ENCODE data around the gene RNASET2. TPM values are rescaled to one million over a fixed set of nuclear protein-coding genes. Genes with fewer than 3 reads are reported as not detected.

RNASET2 gene
- polyA plus RNA-seq, 3 donors, result 432 to 562 (median 493) TPM

DNA sequence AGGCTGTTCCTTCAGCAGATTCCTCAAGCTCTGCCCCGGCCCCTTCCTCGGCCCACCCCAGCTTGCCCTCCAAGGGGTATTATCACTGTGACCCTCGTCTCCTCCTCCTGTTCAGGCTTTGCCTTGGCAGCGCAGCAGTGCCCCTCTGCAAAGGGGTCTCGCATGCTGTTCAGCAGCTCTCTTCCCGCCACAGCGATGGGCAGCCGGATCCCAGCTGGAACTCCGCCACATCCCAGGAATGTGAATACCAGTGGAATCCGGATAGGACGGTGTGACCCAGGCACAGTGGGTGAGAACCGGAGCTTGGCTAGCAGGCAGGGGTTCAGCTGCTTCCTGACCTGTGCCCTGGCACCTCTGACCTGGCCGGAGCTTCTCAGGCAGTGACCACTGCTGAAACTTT lies 52.9 kb downstream of the RNASET2 start:
- intact Hi-C loops (cut with micrococcal nuclease), result no loop called here
- peaks cover 0 to 8% (median 6%) of the 10 kb centered on the region in 3 donors for H3K27me3 Mint-ChIP-seq (ENCODE audit: low read depth in 3 of 3)
- H2AFZ ChIP-seq (ENCODE audit: insufficient read depth, low read depth, low read length, poor library complexity, severe bottlenecking), result no peak overlapping the region
- H3K36me3 ChIP-seq (replicated peaks in 1 of 2; ENCODE audit: control insufficient read depth in 1 of 2, insufficient read depth in 2 of 2, low read length in 2 of 2), result no peaks in the 10 kb centered on the region
- no peak overlapping the region for H3K4me3 Mint-ChIP-seq
- no peak overlapping the region for H3K4me3 ChIP-seq (replicated peaks in 1 of 3; ENCODE audit: low read depth in 2 of 3, low read length in 3 of 3)
- H3K27ac ChIP-seq (ENCODE audit: low read depth in 1 of 2, low read length in 2 of 2), result no peak overlapping the region
- no peaks in the 10 kb centered on the region for H3K79me2 ChIP-seq (ENCODE audit: insufficient read depth, low read length)
- DNase-seq, result no peak
- H3K27me3 ChIP-seq (ENCODE audit: control insufficient read depth in 2 of 2, insufficient read depth in 2 of 2, low read length in 2 of 2), result no peaks in the 10 kb centered on the region
- peaks cover 2 to 8% of the 10 kb centered on the region in 2 donors for H3K36me3 Mint-ChIP-seq
- H3K4me1 ChIP-seq (ENCODE audit: control insufficient read depth in 1 of 2, insufficient read depth in 2 of 2, low read length in 2 of 2), result peaks cover 15 to 18% of the 10 kb centered on the region in 2 donors
- WGBS (ENCODE audit: insufficient coverage), result 96% methylated on average over 13 of the region's 13 CpGs
- TF ChIP-seq, protein P1, sequence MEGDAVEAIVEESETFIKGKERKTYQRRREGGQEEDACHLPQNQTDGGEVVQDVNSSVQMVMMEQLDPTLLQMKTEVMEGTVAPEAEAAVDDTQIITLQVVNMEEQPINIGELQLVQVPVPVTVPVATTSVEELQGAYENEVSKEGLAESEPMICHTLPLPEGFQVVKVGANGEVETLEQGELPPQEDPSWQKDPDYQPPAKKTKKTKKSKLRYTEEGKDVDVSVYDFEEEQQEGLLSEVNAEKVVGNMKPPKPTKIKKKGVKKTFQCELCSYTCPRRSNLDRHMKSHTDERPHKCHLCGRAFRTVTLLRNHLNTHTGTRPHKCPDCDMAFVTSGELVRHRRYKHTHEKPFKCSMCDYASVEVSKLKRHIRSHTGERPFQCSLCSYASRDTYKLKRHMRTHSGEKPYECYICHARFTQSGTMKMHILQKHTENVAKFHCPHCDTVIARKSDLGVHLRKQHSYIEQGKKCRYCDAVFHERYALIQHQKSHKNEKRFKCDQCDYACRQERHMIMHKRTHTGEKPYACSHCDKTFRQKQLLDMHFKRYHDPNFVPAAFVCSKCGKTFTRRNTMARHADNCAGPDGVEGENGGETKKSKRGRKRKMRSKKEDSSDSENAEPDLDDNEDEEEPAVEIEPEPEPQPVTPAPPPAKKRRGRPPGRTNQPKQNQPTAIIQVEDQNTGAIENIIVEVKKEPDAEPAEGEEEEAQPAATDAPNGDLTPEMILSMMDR (IDR thresholded peaks at IDR 0.05), result no peak
- no peaks in the 10 kb centered on the region for H4K20me1 ChIP-seq (ENCODE audit: insufficient read depth, low read length)
- peaks cover 14 to 35% of the 10 kb centered on the region in 2 donors for H3K9me3 ChIP-seq (replicated peaks in 1 of 2; ENCODE audit: control insufficient read depth in 1 of 2, insufficient read depth in 1 of 2, low read length in 2 of 2)
- peaks cover 15 to 28% (median 24%) of the 10 kb centered on the region in 7 donors for H3K9me3 Mint-ChIP-seq
- no peak overlapping the region for H3K27ac Mint-ChIP-seq
- H3K4me2 ChIP-seq (replicated peaks; ENCODE audit: extremely low read depth, low read length, poor library complexity, severe bottlenecking), result no peak overlapping the region
- no peak overlapping the region for H3K9ac ChIP-seq (ENCODE audit: insufficient read depth, low read length, poor library complexity, severe bottlenecking)
- peaks cover 23% of the 10 kb centered on the region for H3K4me1 Mint-ChIP-seq

DNA sequence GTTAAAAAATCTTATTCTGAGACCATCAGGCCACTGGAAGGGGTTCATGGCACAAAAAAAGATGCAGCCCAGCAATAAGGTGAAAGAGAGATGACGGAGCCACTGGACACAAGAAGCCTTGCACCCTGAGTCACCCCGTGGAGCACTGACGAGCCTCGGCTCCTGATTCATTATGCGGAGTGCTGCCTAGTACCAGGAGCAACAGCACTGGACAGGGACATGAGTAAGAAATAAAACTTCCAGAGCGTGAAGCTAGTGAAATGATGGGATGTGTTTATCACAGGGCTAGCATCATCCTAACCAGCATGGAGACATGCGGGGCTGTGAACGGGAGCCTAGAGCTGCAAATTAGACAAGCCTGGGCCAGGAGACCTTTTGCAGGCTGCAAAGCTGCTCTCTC lies 53.3 kb downstream of the RNASET2 start:
- H3K4me3 Mint-ChIP-seq, result no peak overlapping the region
- Histone ChIP-seq H3K4me3 (replicated peaks in 1 of 3; ENCODE audit: low read depth in 2 of 3, low read length in 3 of 3) (no peak overlapping the region), H3K79me2 (ENCODE audit: insufficient read depth, low read length) (no peaks in the 10 kb centered on the region), H3K36me3 (replicated peaks in 1 of 2; ENCODE audit: control insufficient read depth in 1 of 2, insufficient read depth in 2 of 2, low read length in 2 of 2) (no peaks in the 10 kb centered on the region), H3K4me1 (ENCODE audit: control insufficient read depth in 1 of 2, insufficient read depth in 2 of 2, low read length in 2 of 2) (peaks cover 10 to 13% of the 10 kb centered on the region in 2 donors), H3K4me2 (replicated peaks; ENCODE audit: extremely low read depth, low read length, poor library complexity, severe bottlenecking) (no peak overlapping the region), H4K20me1 (ENCODE audit: insufficient read depth, low read length) (no peaks in the 10 kb centered on the region), H2AFZ (ENCODE audit: insufficient read depth, low read depth, low read length, poor library complexity, severe bottlenecking) (no peak overlapping the region), H3K27me3 (ENCODE audit: control insufficient read depth in 2 of 2, insufficient read depth in 2 of 2, low read length in 2 of 2) (no peaks in the 10 kb centered on the region), H3K9ac (ENCODE audit: insufficient read depth, low read length, poor library complexity, severe bottlenecking) (no peak overlapping the region), H3K9me3 (replicated peaks in 1 of 2; ENCODE audit: control insufficient read depth in 1 of 2, insufficient read depth in 1 of 2, low read length in 2 of 2) (peaks cover 14 to 35% of the 10 kb centered on the region in 2 donors), H3K27ac (ENCODE audit: low read depth in 1 of 2, low read length in 2 of 2) (no peak overlapping the region)
- intact Hi-C loops (cut with micrococcal nuclease), result no loop called here
- 97% methylated on average over 8 of the region's 8 CpGs for WGBS (ENCODE audit: insufficient coverage)
- no peak overlapping the region for H3K27ac Mint-ChIP-seq
- H3K36me3 Mint-ChIP-seq, result peaks cover 0 to 8% of the 10 kb centered on the region in 2 donors
- peaks cover 18% of the 10 kb centered on the region for H3K4me1 Mint-ChIP-seq
- TF ChIP-seq, protein P1 (IDR thresholded peaks at IDR 0.05), result no peak
- H3K9me3 Mint-ChIP-seq, result peaks cover 15 to 28% (median 24%) of the 10 kb centered on the region in 7 donors
- DNase-seq, result no peak
- peaks cover 0 to 8% (median 6%) of the 10 kb centered on the region in 3 donors for H3K27me3 Mint-ChIP-seq (ENCODE audit: low read depth in 3 of 3)

All from CD14-positive monocyte (primary cell).